Measurements from ENCODE around the gene FYCO1.
"Not testable (repeated sequence)": the region's sequence is repeated elsewhere in the genome, so short reads cannot be mapped to it uniquely, and the experiment has no call there.

FYCO1 gene

DNA sequence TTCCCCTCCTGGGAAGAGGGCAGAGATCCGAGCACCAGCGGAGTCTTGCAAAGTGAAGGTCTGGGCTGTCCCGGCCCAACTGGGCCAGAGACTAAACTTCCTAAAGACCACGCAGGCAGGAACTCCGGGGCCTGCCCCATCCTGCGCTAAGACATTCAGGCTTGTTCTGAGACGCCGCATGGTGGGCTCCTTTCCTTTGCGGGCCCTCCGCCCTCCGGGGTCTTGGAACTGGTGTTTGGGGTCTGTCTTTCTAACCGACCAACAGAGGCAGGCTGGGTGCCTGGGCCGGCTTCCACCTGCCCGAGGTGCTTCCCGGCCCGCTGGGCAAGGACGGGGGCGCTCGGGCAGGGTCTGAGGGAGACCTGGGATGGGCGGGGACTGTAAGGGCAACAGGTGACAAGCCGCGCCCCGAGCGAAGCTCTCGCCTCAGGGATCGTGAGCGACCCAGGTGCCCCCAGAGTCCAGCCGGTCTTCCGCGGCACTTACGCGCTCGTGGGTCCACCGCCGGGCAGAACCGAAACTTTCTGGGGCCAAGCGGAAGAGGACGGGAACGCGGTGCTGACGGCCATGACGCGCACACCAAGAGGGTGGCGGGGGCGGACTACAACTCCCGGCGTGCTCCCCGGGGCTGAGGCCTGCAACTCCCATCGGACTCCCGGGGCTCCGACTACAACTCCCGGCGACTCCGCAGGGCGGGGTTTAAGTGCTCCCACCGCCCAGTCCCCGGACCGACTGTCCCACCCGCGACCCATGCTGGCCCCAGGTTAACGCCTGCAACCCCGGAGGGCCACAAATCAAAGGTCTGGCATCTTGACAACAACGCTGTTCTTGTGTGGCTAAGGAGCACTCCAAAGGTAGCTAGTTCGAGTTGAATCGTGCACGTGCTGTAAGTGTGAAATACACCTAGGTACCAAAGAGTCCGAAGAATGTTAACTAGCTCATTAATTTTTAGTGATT, at the start of gene FYCO1:
Gene FYCO1, minus strand, starts transcription at position 589 of the 957 bp plus-strand sequence. CDS start 10,914 bp downstream, outside the sequence.
- Histone ChIP-seq H3K9me3 (ENCODE audit: control insufficient read depth, low read length) (no peaks in the 10 kb centered on the region), H3K4me3 (ENCODE audit: low read depth, low read length) (peak within 1 kb of the TSS; percentile 94), H2AFZ (peak within 1 kb of the TSS; percentile 96), H3K4me2 (ENCODE audit: low read length) (peak within 1 kb of the TSS; percentile 94), H3K4me1 (peaks cover 7% of the 10 kb centered on the region), H3K36me3 (ENCODE audit: control insufficient read depth, insufficient read depth, low read length) (no peaks in the 10 kb centered on the region), H3K9ac (no peak within 1 kb of the TSS), H3K27me3 (ENCODE audit: control insufficient read depth, insufficient read depth, low read length) (no peaks in the 10 kb centered on the region), H3K27ac (peak within 1 kb of the TSS; percentile 38), H3K79me2 (no peaks in the 10 kb centered on the region)
- TF ChIP-seq, protein P1, sequence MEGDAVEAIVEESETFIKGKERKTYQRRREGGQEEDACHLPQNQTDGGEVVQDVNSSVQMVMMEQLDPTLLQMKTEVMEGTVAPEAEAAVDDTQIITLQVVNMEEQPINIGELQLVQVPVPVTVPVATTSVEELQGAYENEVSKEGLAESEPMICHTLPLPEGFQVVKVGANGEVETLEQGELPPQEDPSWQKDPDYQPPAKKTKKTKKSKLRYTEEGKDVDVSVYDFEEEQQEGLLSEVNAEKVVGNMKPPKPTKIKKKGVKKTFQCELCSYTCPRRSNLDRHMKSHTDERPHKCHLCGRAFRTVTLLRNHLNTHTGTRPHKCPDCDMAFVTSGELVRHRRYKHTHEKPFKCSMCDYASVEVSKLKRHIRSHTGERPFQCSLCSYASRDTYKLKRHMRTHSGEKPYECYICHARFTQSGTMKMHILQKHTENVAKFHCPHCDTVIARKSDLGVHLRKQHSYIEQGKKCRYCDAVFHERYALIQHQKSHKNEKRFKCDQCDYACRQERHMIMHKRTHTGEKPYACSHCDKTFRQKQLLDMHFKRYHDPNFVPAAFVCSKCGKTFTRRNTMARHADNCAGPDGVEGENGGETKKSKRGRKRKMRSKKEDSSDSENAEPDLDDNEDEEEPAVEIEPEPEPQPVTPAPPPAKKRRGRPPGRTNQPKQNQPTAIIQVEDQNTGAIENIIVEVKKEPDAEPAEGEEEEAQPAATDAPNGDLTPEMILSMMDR (IDR thresholded peaks at IDR 0.05) = no peak

DNA sequence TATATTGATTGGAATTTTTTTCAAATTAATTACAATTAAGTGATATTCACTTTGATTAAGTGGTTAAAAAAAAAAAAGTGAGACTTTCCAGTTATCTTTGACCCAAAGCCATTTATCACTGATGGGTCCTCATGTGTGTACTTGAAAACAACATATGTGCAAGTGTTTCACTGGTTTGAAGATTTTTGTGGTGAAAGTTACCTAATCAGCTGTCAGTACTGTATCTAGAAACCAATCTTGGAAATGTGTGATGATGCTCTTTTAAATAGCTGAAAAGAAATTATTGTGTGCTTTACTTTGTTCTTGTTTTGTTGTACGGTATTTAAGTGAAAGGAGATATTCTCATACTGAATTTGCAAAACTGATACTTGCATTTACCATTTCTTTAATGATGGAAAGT, 43.3 kb upstream of the FYCO1 start:
- Histone ChIP-seq H3K27me3 (ENCODE audit: control insufficient read depth, insufficient read depth, low read length) (no peaks in the 10 kb centered on the region), H3K9me3 (ENCODE audit: control insufficient read depth, low read length) (peaks cover 4% of the 10 kb centered on the region), H3K36me3 (ENCODE audit: control insufficient read depth, insufficient read depth, low read length) (no peaks in the 10 kb centered on the region), H3K4me2 (ENCODE audit: low read length) (no peak overlapping the region), H3K79me2 (no peaks in the 10 kb centered on the region), H3K9ac (no peak overlapping the region), H2AFZ (no peak overlapping the region), H3K4me3 (ENCODE audit: low read depth, low read length) (no peak overlapping the region), H3K27ac (no peak overlapping the region), H3K4me1 (no peaks in the 10 kb centered on the region)
- TF ChIP-seq, protein P1 (IDR thresholded peaks at IDR 0.05) = no peak

DNA sequence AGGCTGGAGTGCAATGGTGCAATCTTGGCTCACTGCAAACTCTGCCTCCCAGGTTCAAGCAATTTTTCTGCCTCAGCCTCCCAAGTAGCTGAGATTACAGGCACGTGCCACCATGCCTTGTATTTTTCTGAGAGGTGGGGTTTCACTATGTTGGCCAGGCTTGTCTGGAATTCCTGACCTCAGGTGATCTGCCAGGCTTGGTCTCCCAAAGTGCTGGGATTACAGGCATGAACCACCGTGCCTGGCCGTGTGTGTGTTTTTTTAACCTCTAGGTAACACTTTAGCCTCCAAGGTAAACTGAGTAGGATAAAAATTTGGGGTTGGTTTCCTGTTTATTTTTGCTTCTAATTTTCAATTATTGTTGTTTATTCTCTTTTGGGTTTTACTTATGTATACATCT, 42.4 kb upstream of the FYCO1 start:
- H2AFZ ChIP-seq; H3K4me3 ChIP-seq (ENCODE audit: low read depth, low read length); H3K36me3 ChIP-seq (ENCODE audit: control insufficient read depth, insufficient read depth, low read length); H3K4me1 ChIP-seq; H3K9ac ChIP-seq; H3K4me2 ChIP-seq (ENCODE audit: low read length); H3K9me3 ChIP-seq (ENCODE audit: control insufficient read depth, low read length); H3K27ac ChIP-seq; H3K79me2 ChIP-seq; H3K27me3 ChIP-seq (ENCODE audit: control insufficient read depth, insufficient read depth, low read length): not testable (repeated sequence)

DNA sequence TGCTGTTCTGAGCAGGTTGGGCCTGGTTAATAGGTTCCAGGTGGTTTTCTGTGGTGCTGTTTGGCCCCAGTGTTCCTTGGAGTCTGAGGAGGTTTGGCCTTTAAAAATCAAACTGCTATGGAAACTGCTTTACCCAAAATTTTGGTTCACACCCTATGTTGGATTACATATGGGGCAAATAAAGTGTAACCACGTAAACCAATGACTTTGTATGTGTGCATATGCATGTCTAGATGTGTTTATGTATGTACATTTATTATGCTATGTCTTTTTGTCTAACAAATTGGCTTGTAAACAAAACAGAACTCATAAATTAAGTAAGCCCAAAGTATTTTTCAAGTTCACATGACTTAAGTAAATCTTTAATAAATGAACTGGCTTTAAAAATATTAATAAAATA, 40.6 kb upstream of the FYCO1 start:
- Histone ChIP-seq H2AFZ (no peak overlapping the region), H3K36me3 (ENCODE audit: control insufficient read depth, insufficient read depth, low read length) (no peaks in the 10 kb centered on the region), H3K4me2 (ENCODE audit: low read length) (no peak overlapping the region), H3K9ac (no peak overlapping the region), H3K4me3 (ENCODE audit: low read depth, low read length) (no peak overlapping the region), H3K79me2 (no peaks in the 10 kb centered on the region), H3K4me1 (no peaks in the 10 kb centered on the region), H3K27ac (no peak overlapping the region), H3K27me3 (ENCODE audit: control insufficient read depth, insufficient read depth, low read length) (no peaks in the 10 kb centered on the region), H3K9me3 (ENCODE audit: control insufficient read depth, low read length) (no peaks in the 10 kb centered on the region)
- TF ChIP-seq, protein P1 (IDR thresholded peaks at IDR 0.05) = no peak

DNA sequence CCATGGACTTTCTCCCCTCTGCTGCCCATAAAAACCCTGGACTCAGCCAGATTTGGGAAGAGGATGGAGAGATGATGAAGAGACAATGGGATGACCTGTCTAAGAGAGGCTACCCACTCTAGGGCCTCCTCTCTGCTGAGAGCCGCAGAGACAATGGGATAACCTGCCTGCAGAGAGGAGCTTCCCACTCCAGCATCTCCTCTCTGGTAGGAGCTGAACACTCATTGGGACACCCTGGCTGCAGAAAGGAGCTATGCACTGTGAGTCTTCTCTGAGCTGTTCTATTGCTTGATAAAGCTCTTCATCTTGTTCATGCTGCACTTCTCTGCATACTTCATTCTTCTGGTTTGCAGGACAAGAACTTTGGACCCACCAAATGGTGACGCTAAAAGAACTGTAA, 36.1 kb upstream of the FYCO1 start:
- Histone ChIP-seq H3K9me3 (ENCODE audit: control insufficient read depth, low read length) (no peaks in the 10 kb centered on the region), H3K4me2 (ENCODE audit: low read length) (no peak overlapping the region), H3K27me3 (ENCODE audit: control insufficient read depth, insufficient read depth, low read length) (no peaks in the 10 kb centered on the region), H3K4me1 (no peaks in the 10 kb centered on the region), H2AFZ (no peak overlapping the region), H3K9ac (no peak overlapping the region), H3K27ac (no peak overlapping the region), H3K79me2 (no peaks in the 10 kb centered on the region), H3K36me3 (ENCODE audit: control insufficient read depth, insufficient read depth, low read length) (no peaks in the 10 kb centered on the region), H3K4me3 (ENCODE audit: low read depth, low read length) (no peak overlapping the region)
- TF ChIP-seq, protein P1 (IDR thresholded peaks at IDR 0.05) = no peak

Measured in parathyroid adenoma (tissue), 2 donors.